Activated naive CD4-positive, alpha-beta T cell treated with anti-CD3 and anti-CD28 coated beads, Interleukin-2, amount 50 U/mL, for 24 hours (primary cell): ENCODE data around the gene SKIL.
A peak's percentile ranks its signal among the peaks of the same experiment; 100 is the strongest.

Experiments
- H3K27ac Mint-ChIP-seq: one replicate; pipeline ENCODE4 v1.8.0; 2021; ENCODE audit warnings: mild to moderate bottlenecking, mixed read lengths
- H3K27me3 Mint-ChIP-seq: one replicate; pipeline ENCODE4 v1.8.0; 2021; ENCODE audit warnings: mixed read lengths
- H3K36me3 Mint-ChIP-seq: one replicate; pipeline ENCODE4 v1.8.0; 2021; ENCODE audit warnings: mixed read lengths
- H3K4me1 Mint-ChIP-seq: one replicate; pipeline ENCODE4 v1.8.0; 2021; ENCODE audit warnings: mixed read lengths
- H3K4me3 Mint-ChIP-seq: one replicate; pipeline ENCODE4 v1.8.0; 2021; ENCODE audit warnings: mild to moderate bottlenecking, mixed read lengths
- H3K9me3 Mint-ChIP-seq: one replicate; pipeline ENCODE4 v1.8.0; 2021; ENCODE audit warnings: mixed read lengths

SKIL gene

GRCh38 chr3:170418422-170419398 is 61.2 kb downstream of the SKIL start, which contains the start of gene CLDN11:
CLDN11 (plus strand) TSS chr3:170418868; CDS start chr3:170419067, 199 bp downstream.
- no peaks in the 10 kb centered on the region for H3K9me3 Mint-ChIP-seq
- peaks cover 19% of the 10 kb centered on the region for H3K27me3 Mint-ChIP-seq
- H3K27ac Mint-ChIP-seq, result no peak within 1 kb of the TSS

GRCh38 chr3:170419557-170420087 is 62.1 kb downstream of the SKIL start:
- Mint-ChIP-seq H3K27ac (no peak overlapping the region), H3K9me3 (no peaks in the 10 kb centered on the region), H3K4me3 (no peak overlapping the region), H3K27me3 (peaks cover 19% of the 10 kb centered on the region), H3K36me3 (no peaks in the 10 kb centered on the region), H3K4me1 (peaks cover 11% of the 10 kb centered on the region)

More at GRCh38 chr3:170418422-170419398, 61.2 kb downstream of the SKIL start, which contains the start of gene CLDN11:
- peaks cover 11% of the 10 kb centered on the region for H3K4me1 Mint-ChIP-seq
- H3K36me3 Mint-ChIP-seq, result no peaks in the 10 kb centered on the region
- H3K4me3 Mint-ChIP-seq, result peak within 1 kb of the TSS; percentile 79

GRCh38 chr3:170420307-170420821 is 62.8 kb downstream of the SKIL start:
- Mint-ChIP-seq H3K4me1 (peaks cover 11% of the 10 kb centered on the region), H3K9me3 (no peaks in the 10 kb centered on the region), H3K27ac (no peak overlapping the region), H3K4me3 (peak overlapping the region; percentile 67), H3K27me3 (peaks cover 19% of the 10 kb centered on the region), H3K36me3 (no peaks in the 10 kb centered on the region)

GRCh38 chr3:170421111-170421641 is 63.7 kb downstream of the SKIL start:
- H3K36me3 Mint-ChIP-seq, result no peaks in the 10 kb centered on the region
- H3K27ac Mint-ChIP-seq, result no peak overlapping the region
- no peaks in the 10 kb centered on the region for H3K9me3 Mint-ChIP-seq
- H3K27me3 Mint-ChIP-seq, result peaks cover 19% of the 10 kb centered on the region
- H3K4me1 Mint-ChIP-seq, result peaks cover 11% of the 10 kb centered on the region
- no peak overlapping the region for H3K4me3 Mint-ChIP-seq

GRCh38 chr3:170421758-170422157 is 64.2 kb downstream of the SKIL start:
- Mint-ChIP-seq H3K36me3 (no peaks in the 10 kb centered on the region), H3K4me3 (no peak overlapping the region), H3K4me1 (peaks cover 11% of the 10 kb centered on the region), H3K27me3 (peaks cover 19% of the 10 kb centered on the region), H3K9me3 (no peaks in the 10 kb centered on the region), H3K27ac (peak overlapping the region; percentile 4)

GRCh38 chr3:170423001-170423615 is 65.6 kb downstream of the SKIL start:
- Mint-ChIP-seq H3K27me3 (peaks cover 16% of the 10 kb centered on the region), H3K27ac (no peak overlapping the region), H3K4me3 (no peak overlapping the region), H3K36me3 (no peaks in the 10 kb centered on the region), H3K4me1 (peaks cover 12% of the 10 kb centered on the region), H3K9me3 (no peaks in the 10 kb centered on the region)

GRCh38 chr3:170424879-170425278 is 67.4 kb downstream of the SKIL start:
- H3K4me1 Mint-ChIP-seq, result peaks cover 26% of the 10 kb centered on the region
- H3K27me3 Mint-ChIP-seq, result peaks cover 13% of the 10 kb centered on the region
- no peak overlapping the region for H3K4me3 Mint-ChIP-seq
- no peaks in the 10 kb centered on the region for H3K36me3 Mint-ChIP-seq
- no peaks in the 10 kb centered on the region for H3K9me3 Mint-ChIP-seq
- no peak overlapping the region for H3K27ac Mint-ChIP-seq

- no peaks in the 10 kb centered on the region for H3K9me3 Mint-ChIP-seq
- no peaks in the 10 kb centered on the region for H3K36me3 Mint-ChIP-seq
- H3K27ac Mint-ChIP-seq, result no peak overlapping the region
- H3K4me3 Mint-ChIP-seq, result no peak overlapping the region
- peaks cover 7% of the 10 kb centered on the region for H3K27me3 Mint-ChIP-seq
- peaks cover 23% of the 10 kb centered on the region for H3K4me1 Mint-ChIP-seq
Measured at GRCh38 chr3:170425491-170426239, 68.2 kb downstream of the SKIL start.

GRCh38 chr3:170426240-170426797 is 68.8 kb downstream of the SKIL start:
- no peak overlapping the region for H3K4me3 Mint-ChIP-seq
- peaks cover 22% of the 10 kb centered on the region for H3K4me1 Mint-ChIP-seq
- no peaks in the 10 kb centered on the region for H3K36me3 Mint-ChIP-seq
- no peak overlapping the region for H3K27ac Mint-ChIP-seq
- no peaks in the 10 kb centered on the region for H3K9me3 Mint-ChIP-seq
- H3K27me3 Mint-ChIP-seq, result peaks cover 5% of the 10 kb centered on the region

GRCh38 chr3:170428095-170428494 is 70.6 kb downstream of the SKIL start:
- Mint-ChIP-seq H3K9me3 (no peaks in the 10 kb centered on the region), H3K4me1 (peaks cover 22% of the 10 kb centered on the region), H3K27ac (no peak overlapping the region), H3K27me3 (no peaks in the 10 kb centered on the region), H3K4me3 (no peak overlapping the region), H3K36me3 (no peaks in the 10 kb centered on the region)

- H3K27me3 Mint-ChIP-seq, result no peaks in the 10 kb centered on the region
- H3K4me1 Mint-ChIP-seq, result peaks cover 22% of the 10 kb centered on the region
- no peaks in the 10 kb centered on the region for H3K36me3 Mint-ChIP-seq
- H3K9me3 Mint-ChIP-seq, result no peaks in the 10 kb centered on the region
- no peak overlapping the region for H3K4me3 Mint-ChIP-seq
- H3K27ac Mint-ChIP-seq, result no peak overlapping the region
Measured at GRCh38 chr3:170429050-170429449, 71.5 kb downstream of the SKIL start.

GRCh38 chr3:170431054-170431453 is 73.5 kb downstream of the SKIL start:
- no peaks in the 10 kb centered on the region for H3K27me3 Mint-ChIP-seq
- no peak overlapping the region for H3K27ac Mint-ChIP-seq
- no peaks in the 10 kb centered on the region for H3K9me3 Mint-ChIP-seq
- peak overlapping the region; percentile 11 for H3K4me3 Mint-ChIP-seq
- H3K4me1 Mint-ChIP-seq, result peaks cover 22% of the 10 kb centered on the region
- H3K36me3 Mint-ChIP-seq, result no peaks in the 10 kb centered on the region

GRCh38 chr3:170432416-170432815 is 74.9 kb downstream of the SKIL start:
- H3K4me3 Mint-ChIP-seq, result no peak overlapping the region
- no peaks in the 10 kb centered on the region for H3K36me3 Mint-ChIP-seq
- H3K9me3 Mint-ChIP-seq, result no peaks in the 10 kb centered on the region
- no peaks in the 10 kb centered on the region for H3K27me3 Mint-ChIP-seq
- peaks cover 22% of the 10 kb centered on the region for H3K4me1 Mint-ChIP-seq
- no peak overlapping the region for H3K27ac Mint-ChIP-seq

GRCh38 chr3:170436697-170437096 is 79.2 kb downstream of the SKIL start:
- Mint-ChIP-seq H3K9me3 (no peaks in the 10 kb centered on the region), H3K36me3 (no peaks in the 10 kb centered on the region), H3K4me3 (no peak overlapping the region), H3K27ac (no peak overlapping the region), H3K4me1 (no peaks in the 10 kb centered on the region), H3K27me3 (peaks cover 3% of the 10 kb centered on the region)

- H3K4me3 Mint-ChIP-seq, result no peak overlapping the region
- H3K27ac Mint-ChIP-seq, result no peak overlapping the region
- no peaks in the 10 kb centered on the region for H3K4me1 Mint-ChIP-seq
- H3K36me3 Mint-ChIP-seq, result no peaks in the 10 kb centered on the region
- peaks cover 5% of the 10 kb centered on the region for H3K27me3 Mint-ChIP-seq
- no peaks in the 10 kb centered on the region for H3K9me3 Mint-ChIP-seq
Measured at GRCh38 chr3:170437176-170437575, 79.7 kb downstream of the SKIL start.
